Measurements from ENCODE around the gene ATP6V0A1.

DNA sequence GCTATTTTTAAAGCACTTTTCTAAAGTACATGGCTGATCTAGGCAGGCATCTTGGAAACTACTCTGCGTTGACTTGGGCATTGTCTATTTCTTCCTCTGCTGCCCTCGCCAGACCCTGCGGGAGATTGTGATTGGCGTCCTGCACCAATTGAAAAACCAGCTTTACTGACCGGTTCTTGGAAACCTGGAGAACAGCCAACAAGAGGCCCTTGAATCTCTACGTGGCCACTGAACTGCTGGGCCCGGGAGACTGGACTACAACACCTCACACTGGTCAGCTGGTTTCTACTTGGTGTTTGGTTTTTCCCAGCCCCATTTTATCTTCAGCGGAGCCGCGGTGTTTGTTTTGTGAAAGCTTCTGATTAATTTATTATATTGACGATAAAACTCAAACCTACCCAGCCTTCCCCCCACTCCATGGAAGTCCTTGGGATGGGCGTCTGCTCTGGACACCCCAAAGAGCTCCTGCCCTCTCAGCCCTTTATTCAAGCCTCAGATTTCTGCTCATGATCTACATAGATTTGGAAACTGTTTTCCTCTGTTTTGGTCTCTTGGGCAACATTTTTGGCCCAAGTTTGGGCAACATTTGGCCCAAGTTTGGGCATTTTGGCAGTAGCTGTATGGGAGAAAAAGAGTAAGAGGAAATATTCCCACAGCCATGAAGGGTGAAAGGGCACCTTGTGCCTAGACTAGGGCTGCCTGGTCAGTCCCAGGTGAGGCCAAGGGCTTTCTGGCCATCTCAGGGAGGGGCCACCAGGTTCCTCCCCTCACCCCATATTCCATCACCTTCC lies 113.0 kb downstream of the ATP6V0A1 start:
- TF ChIP-seq, protein P1, sequence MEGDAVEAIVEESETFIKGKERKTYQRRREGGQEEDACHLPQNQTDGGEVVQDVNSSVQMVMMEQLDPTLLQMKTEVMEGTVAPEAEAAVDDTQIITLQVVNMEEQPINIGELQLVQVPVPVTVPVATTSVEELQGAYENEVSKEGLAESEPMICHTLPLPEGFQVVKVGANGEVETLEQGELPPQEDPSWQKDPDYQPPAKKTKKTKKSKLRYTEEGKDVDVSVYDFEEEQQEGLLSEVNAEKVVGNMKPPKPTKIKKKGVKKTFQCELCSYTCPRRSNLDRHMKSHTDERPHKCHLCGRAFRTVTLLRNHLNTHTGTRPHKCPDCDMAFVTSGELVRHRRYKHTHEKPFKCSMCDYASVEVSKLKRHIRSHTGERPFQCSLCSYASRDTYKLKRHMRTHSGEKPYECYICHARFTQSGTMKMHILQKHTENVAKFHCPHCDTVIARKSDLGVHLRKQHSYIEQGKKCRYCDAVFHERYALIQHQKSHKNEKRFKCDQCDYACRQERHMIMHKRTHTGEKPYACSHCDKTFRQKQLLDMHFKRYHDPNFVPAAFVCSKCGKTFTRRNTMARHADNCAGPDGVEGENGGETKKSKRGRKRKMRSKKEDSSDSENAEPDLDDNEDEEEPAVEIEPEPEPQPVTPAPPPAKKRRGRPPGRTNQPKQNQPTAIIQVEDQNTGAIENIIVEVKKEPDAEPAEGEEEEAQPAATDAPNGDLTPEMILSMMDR (conservative IDR thresholded peaks at IDR 0.05; ENCODE audit: low read depth, low read length) = no peak
- no peak for TF ChIP-seq EZH2 (IDR thresholded peaks at IDR 0.05; ENCODE audit: borderline replicate concordance, low read depth, low read length, poor library complexity, severe bottlenecking)
